ENCODE results near the gene RAET1L.

- TF ChIP-seq CTCF (IDR thresholded peaks at IDR 0.05), result no peak
- TF ChIP-seq POLR2A (IDR thresholded peaks at IDR 0.05), result no peak
- TF ChIP-seq POLR2AphosphoS5 (IDR thresholded peaks at IDR 0.05), result no peak
These were observed 33.0 kb upstream of the RAET1L start for GRCh38 chr6:150058231-150058792.
